Trophoblast cell (in vitro differentiated cells and primary cell): ENCODE results near the gene JAK2.

Experiments
- DNase-seq, 2 donors: peaks; one replicate each; pipeline ENCODE4 v3.0.0-alpha.2; 2016
- H2AFZ ChIP-seq: 2 replicates; pipeline ENCODE4 v1.6.1; 2013; ENCODE audit warnings: low read length, moderate library complexity, mild to moderate bottlenecking; ENCODE audit not compliant: insufficient read depth, poor library complexity
- H2AK5ac ChIP-seq: 2 replicates; pipeline ENCODE4 v1.6.1; 2013; ENCODE audit warnings: mild to moderate bottlenecking, low read length
- H2BK120ac ChIP-seq: 2 replicates; pipeline ENCODE4 v1.6.1; 2013; ENCODE audit warnings: low read length, mild to moderate bottlenecking, moderate library complexity; ENCODE audit not compliant: insufficient read depth, poor library complexity
- H2BK12ac ChIP-seq: 2 replicates; pipeline ENCODE4 v1.6.1; 2013; ENCODE audit warnings: mild to moderate bottlenecking, low read length, moderate library complexity
- H2BK5ac ChIP-seq: 2 replicates; pipeline ENCODE4 v1.6.1; 2013; ENCODE audit warnings: low read length, low read depth, moderate library complexity, mild to moderate bottlenecking; ENCODE audit not compliant: poor library complexity
- H3K14ac ChIP-seq: 2 replicates; pipeline ENCODE4 v1.6.1; 2013; ENCODE audit warnings: mild to moderate bottlenecking, low read length
- H3K18ac ChIP-seq: 2 replicates; pipeline ENCODE4 v1.6.1; 2013; ENCODE audit warnings: mild to moderate bottlenecking, low read length
- H3K23ac ChIP-seq: 2 replicates; pipeline ENCODE4 v1.6.1; 2013; ENCODE audit warnings: low read length
- H3K27ac ChIP-seq: 2 replicates; pipeline ENCODE4 v1.5.1; 2013; ENCODE audit warnings: low read depth, mild to moderate bottlenecking, inconsistent platforms, low read length, moderate library complexity
- H3K27me3 ChIP-seq: 2 replicates; pipeline ENCODE4 v1.6.1; 2013; ENCODE audit warnings: inconsistent platforms, mild to moderate bottlenecking, low read length, moderate library complexity; ENCODE audit not compliant: insufficient read depth
- H3K36me3 ChIP-seq, 2 experiments: 1 replicate in 1 of 2; 2 replicates in 1 of 2; pipeline ENCODE4 v1.6.1; 2013; ENCODE audit warnings: low read length in 2 of 2, mild to moderate bottlenecking in 2 of 2, moderate library complexity in 1 of 2; ENCODE audit not compliant: insufficient read depth in 2 of 2, control insufficient read depth in 1 of 2
- H3K4ac ChIP-seq: 2 replicates; pipeline ENCODE4 v1.6.1; 2013; ENCODE audit warnings: low read depth, mild to moderate bottlenecking, low read length, moderate library complexity
- H3K4me1 ChIP-seq, 2 experiments: 1 replicate in 1 of 2; 2 replicates in 1 of 2; pipeline ENCODE4 v1.6.1; 2013; ENCODE audit warnings: low read length in 2 of 2, mild to moderate bottlenecking in 2 of 2, moderate library complexity in 1 of 2; ENCODE audit not compliant: insufficient read depth in 2 of 2, control insufficient read depth in 1 of 2
- H3K4me2 ChIP-seq: 2 replicates; pipeline ENCODE4 v1.6.1; 2013; ENCODE audit warnings: inconsistent platforms, mild to moderate bottlenecking, low read length, moderate library complexity
- H3K4me3 ChIP-seq: 2 replicates; pipeline ENCODE4 v1.5.1; 2013; ENCODE audit warnings: mild to moderate bottlenecking, low read depth, low read length, inconsistent platforms
- H3K79me1 ChIP-seq: one replicate; pipeline ENCODE4 v1.6.1; 2013; ENCODE audit warnings: low read length
- H3K79me2 ChIP-seq: 2 replicates; pipeline ENCODE4 v1.6.1; 2013; ENCODE audit warnings: low read length, mild to moderate bottlenecking; ENCODE audit not compliant: control insufficient read depth, insufficient read depth, poor library complexity
- H3K9ac ChIP-seq: 2 replicates; pipeline ENCODE4 v1.6.1; 2013; ENCODE audit warnings: mild to moderate bottlenecking, low read length
- H3K9me3 ChIP-seq: 2 replicates; pipeline ENCODE4 v1.6.1; 2013; ENCODE audit warnings: low read depth, mild to moderate bottlenecking, control low read depth, inconsistent platforms, low read length; ENCODE audit not compliant: insufficient read depth
- H4K12ac ChIP-seq: 2 replicates; pipeline ENCODE4 v1.6.1; 2013; ENCODE audit warnings: low read depth, mild to moderate bottlenecking, low read length, moderate library complexity
- H4K8ac ChIP-seq: 2 replicates; pipeline ENCODE4 v1.6.1; 2013; ENCODE audit warnings: low read depth, mild to moderate bottlenecking, low read length, moderate library complexity
- H4K91ac ChIP-seq: one replicate; pipeline ENCODE4 v1.6.1; 2013; ENCODE audit warnings: low read depth, mild to moderate bottlenecking, low read length, moderate library complexity
- WGBS: extraction: QIAGEN DNeasy Blood & Tissue Kit; methylation state at CpG from one replicate; pipeline ENCODE4 v1.1.7; 2013; ENCODE audit warnings: missing lambda C conversion rate; ENCODE audit not compliant: insufficient read length, insufficient coverage; ENCODE audit errors: extremely low coverage; 5-methylcytosine and 5-hydroxymethylcytosine counted together

JAK2 gene

GRCh38 chr9:4979239-4979638 is 5.8 kb upstream of the JAK2 start:
- Histone ChIP-seq H3K9ac (no peak overlapping the region), H4K8ac (no peak overlapping the region), H3K4me2 (no peak overlapping the region), H3K27me3 (no peaks in the 10 kb centered on the region), H2AK5ac (no peak overlapping the region), H3K36me3 (no peaks in the 10 kb centered on the region), H2BK12ac (no peak overlapping the region), H3K14ac (no peak overlapping the region), H3K27ac (no peak overlapping the region), H3K79me2 (no peaks in the 10 kb centered on the region), H4K91ac (no peak overlapping the region), H2BK120ac (no peak overlapping the region), H3K4ac (no peak overlapping the region), H3K4me1 (peaks cover 0 to 2% of the 10 kb centered on the region in 2 experiments), H2BK5ac (no peak overlapping the region), H2AFZ (no peak overlapping the region), H3K79me1 (no peaks in the 10 kb centered on the region), H4K12ac (no peak overlapping the region), H3K4me3 (no peak overlapping the region), H3K18ac (no peak overlapping the region), H3K9me3 (no peaks in the 10 kb centered on the region), H3K23ac (no peak overlapping the region)
- no CpG with 5 or more reads among the region's 2 CpGs for WGBS
- no peak for DNase-seq

- H2BK120ac ChIP-seq: no peak overlapping the region
- no peak overlapping the region for H3K23ac ChIP-seq
- peaks cover 6% of the 10 kb centered on the region for H3K79me2 ChIP-seq
- no peak overlapping the region for H2AK5ac ChIP-seq
- no peak overlapping the region for H3K27ac ChIP-seq
- no peak overlapping the region for H3K14ac ChIP-seq
- H4K12ac ChIP-seq: no peak overlapping the region
- no peak overlapping the region for H3K4ac ChIP-seq
- H3K4me2 ChIP-seq: no peak overlapping the region
- no peak overlapping the region for H3K4me3 ChIP-seq
- H3K36me3 ChIP-seq: no peaks in the 10 kb centered on the region
- H2BK5ac ChIP-seq: no peak overlapping the region
- DNase-seq: peak in 1 of 2 donors; percentile 57
- peaks cover 0 to 2% of the 10 kb centered on the region in 2 experiments for H3K4me1 ChIP-seq
- no peak overlapping the region for H2BK12ac ChIP-seq
- no peak overlapping the region for H2AFZ ChIP-seq
- peaks cover 8% of the 10 kb centered on the region for H3K79me1 ChIP-seq
- no peak overlapping the region for H3K18ac ChIP-seq
- H4K91ac ChIP-seq: no peak overlapping the region
- no peak overlapping the region for H4K8ac ChIP-seq
- no peak overlapping the region for H3K9ac ChIP-seq
- no CpG with 5 or more reads among the region's 4 CpGs for WGBS
- no peaks in the 10 kb centered on the region for H3K9me3 ChIP-seq
- no peaks in the 10 kb centered on the region for H3K27me3 ChIP-seq
These were observed 4.9 kb upstream of the JAK2 start for GRCh38 chr9:4980086-4980727.

- Histone ChIP-seq H4K8ac (no peak overlapping the region), H3K23ac (no peak overlapping the region), H2BK120ac (no peak overlapping the region), H2BK12ac (no peak overlapping the region), H3K27me3 (no peaks in the 10 kb centered on the region), H3K27ac (no peak overlapping the region), H3K79me1 (peaks cover 10% of the 10 kb centered on the region), H3K79me2 (peaks cover 8% of the 10 kb centered on the region), H2AFZ (no peak overlapping the region), H3K18ac (no peak overlapping the region), H3K4me2 (no peak overlapping the region), H3K36me3 (no peaks in the 10 kb centered on the region), H2BK5ac (no peak overlapping the region), H3K14ac (no peak overlapping the region), H3K4me3 (no peak overlapping the region), H3K9ac (no peak overlapping the region), H2AK5ac (no peak overlapping the region), H3K4me1 (peaks cover 0 to 2% of the 10 kb centered on the region in 2 experiments), H3K9me3 (no peaks in the 10 kb centered on the region), H4K12ac (no peak overlapping the region), H3K4ac (no peak overlapping the region), H4K91ac (no peak overlapping the region)
- no peak for DNase-seq
- no CpG with 5 or more reads among the region's 2 CpGs for WGBS
These were observed 2.2 kb upstream of the JAK2 start for GRCh38 chr9:4982721-4983482.

DNA sequence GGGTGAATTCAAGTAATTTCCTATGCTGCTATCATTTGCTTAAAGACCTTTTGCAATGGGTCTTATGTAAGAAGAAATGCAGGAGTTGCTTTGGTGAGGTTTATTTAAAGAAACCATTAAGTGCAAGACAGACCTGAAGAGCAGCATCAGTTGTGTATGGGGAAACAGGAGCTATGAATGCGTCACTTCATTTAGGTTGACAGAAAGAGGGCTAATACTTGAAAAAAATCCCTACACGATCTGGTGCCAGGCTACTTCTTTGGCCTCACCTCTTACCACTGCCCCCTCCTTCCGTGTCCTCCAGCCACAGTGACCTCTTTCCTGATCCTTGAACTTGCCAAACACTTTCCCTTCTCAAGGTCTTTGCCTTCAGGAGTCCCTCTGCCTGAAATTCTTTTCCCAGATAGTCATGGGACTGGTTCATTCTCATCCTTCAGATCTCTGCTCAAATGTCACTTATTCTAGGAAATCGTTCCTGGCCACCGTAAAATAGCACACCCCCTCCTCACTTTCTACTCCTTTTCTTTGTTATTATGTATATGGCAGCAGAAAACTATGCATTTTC is 1.4 kb upstream of the JAK2 start:
- peaks cover 10% of the 10 kb centered on the region for H3K79me1 ChIP-seq
- H2BK12ac ChIP-seq: no peak overlapping the region
- no peak overlapping the region for H3K23ac ChIP-seq
- H3K27ac ChIP-seq: no peak overlapping the region
- H3K4me3 ChIP-seq: no peak overlapping the region
- no peak overlapping the region for H3K9ac ChIP-seq
- no peak overlapping the region for H2AFZ ChIP-seq
- no peak overlapping the region for H3K4ac ChIP-seq
- peaks cover 8% of the 10 kb centered on the region for H3K79me2 ChIP-seq
- no peak overlapping the region for H3K18ac ChIP-seq
- peaks cover 0 to 2% of the 10 kb centered on the region in 2 experiments for H3K4me1 ChIP-seq
- peak; percentile 19 to 58 for DNase-seq
- no CpG with 5 or more reads among the region's 5 CpGs for WGBS
- H3K14ac ChIP-seq: no peak overlapping the region
- H4K91ac ChIP-seq: no peak overlapping the region
- H2BK5ac ChIP-seq: no peak overlapping the region
- no peak overlapping the region for H2BK120ac ChIP-seq
- H3K4me2 ChIP-seq: peak overlapping the region; percentile 61
- no peaks in the 10 kb centered on the region for H3K9me3 ChIP-seq
- no peak overlapping the region for H4K12ac ChIP-seq
- no peak overlapping the region for H4K8ac ChIP-seq
- no peaks in the 10 kb centered on the region for H3K27me3 ChIP-seq
- no peak overlapping the region for H2AK5ac ChIP-seq
- H3K36me3 ChIP-seq: no peaks in the 10 kb centered on the region
